Cardiac muscle cell (in vitro differentiated cells and primary cell): Measurements from ENCODE around the gene ARHGEF28. TPM values are rescaled to one million over a fixed set of nuclear protein-coding genes. Genes with fewer than 3 reads are reported as not detected.

Experiments used
- DNase-seq, 2 donors: peaks; one replicate each; pipeline versions ENCODE4 v3.0.0 to v3.0.0-alpha.2; 2010 to 2017; ENCODE audit warnings: low read depth in 1 of 2, low spot score in 1 of 2
- H3K27ac ChIP-seq: fragments of 200-600 bp; sonication (generic); 2 replicates; pipeline ENCODE4 v1.5.1; 2016
- H3K27me3 ChIP-seq: fragments of 200-600 bp; sonication (generic); 2 replicates; pipeline ENCODE4 v1.6.0; 2016; ENCODE audit warnings: control low read depth
- H3K36me3 ChIP-seq: fragments of 200-600 bp; sonication (generic); 2 replicates; pipeline ENCODE4 v1.5.1; 2016; ENCODE audit warnings: control low read depth
- H3K4me1 ChIP-seq: fragments of 200-600 bp; sonication (generic); 2 replicates; pipeline ENCODE4 v1.8.1; 2017; ENCODE audit warnings: low read depth, mild to moderate bottlenecking, mixed run types
- H3K4me3 ChIP-seq: fragments of 200-600 bp; sonication (generic); 2 replicates; pipeline ENCODE4 v1.5.1; 2016; ENCODE audit warnings: mild to moderate bottlenecking
- H3K9me3 ChIP-seq: fragments of 200-600 bp; sonication (generic); 2 replicates; pipeline ENCODE4 v1.5.1; 2017; ENCODE audit warnings: low read depth, mild to moderate bottlenecking, control low read depth
- polyA plus RNA-seq: library from polyadenylated mRNA; unstranded; fragments of >200 nt; fragmentation: Nextera tagmentation; extraction: Ambion mirVana; gene quantifications from 2 replicates; pipeline ENCODE4 v1.2.1, GENCODE V29; 2016
- total RNA-seq: library from RNA; depleted of rRNA; stranded (reverse); fragments of >200 nt; gene quantifications from 2 replicates; pipeline ENCODE4 v1.2.3, GENCODE V29; 2016
- TF ChIP-seq, protein P1 (sequence below): IDR thresholded peaks from 2 replicates; pipeline ENCODE4 v1.5.1; 2012; ENCODE audit warnings: low read depth, mild to moderate bottlenecking, low read length

ARHGEF28 gene
- total and polyA plus RNA-seq, 2 experiments from 2014 or later = 0.30 TPM; not detected in 1

DNA sequence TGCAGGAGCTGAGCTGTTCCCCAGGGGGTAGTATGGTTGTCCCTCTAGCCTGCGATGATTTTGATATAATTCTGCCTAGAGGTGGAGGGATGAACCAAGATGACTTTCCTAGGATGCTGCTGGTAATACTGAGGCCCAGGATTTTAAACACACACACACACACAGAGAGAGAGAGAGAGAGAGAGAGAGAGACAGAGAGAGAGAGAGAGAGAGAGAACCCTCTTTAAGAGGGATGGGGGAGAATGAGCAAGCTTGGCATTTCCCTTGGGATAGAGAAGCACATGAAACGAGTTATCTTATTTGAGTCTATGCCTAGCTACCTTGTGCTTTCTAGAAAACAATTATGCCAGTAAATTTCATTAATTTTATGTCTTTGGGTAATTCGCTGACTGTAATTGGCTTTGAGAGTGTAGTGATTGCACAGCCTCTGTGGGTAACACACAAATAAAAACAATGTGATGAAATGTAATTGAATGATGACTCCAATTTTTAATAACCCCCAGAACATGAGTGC lies 338.4 kb downstream of the ARHGEF28 start:
- Histone ChIP-seq H3K27ac (no peak overlapping the region), H3K36me3 (no peaks in the 10 kb centered on the region), H3K4me3 (no peak overlapping the region), H3K9me3 (no peaks in the 10 kb centered on the region), H3K4me1 (no peaks in the 10 kb centered on the region), H3K27me3 (no peaks in the 10 kb centered on the region)
- no peak for DNase-seq
- TF ChIP-seq, protein P1, sequence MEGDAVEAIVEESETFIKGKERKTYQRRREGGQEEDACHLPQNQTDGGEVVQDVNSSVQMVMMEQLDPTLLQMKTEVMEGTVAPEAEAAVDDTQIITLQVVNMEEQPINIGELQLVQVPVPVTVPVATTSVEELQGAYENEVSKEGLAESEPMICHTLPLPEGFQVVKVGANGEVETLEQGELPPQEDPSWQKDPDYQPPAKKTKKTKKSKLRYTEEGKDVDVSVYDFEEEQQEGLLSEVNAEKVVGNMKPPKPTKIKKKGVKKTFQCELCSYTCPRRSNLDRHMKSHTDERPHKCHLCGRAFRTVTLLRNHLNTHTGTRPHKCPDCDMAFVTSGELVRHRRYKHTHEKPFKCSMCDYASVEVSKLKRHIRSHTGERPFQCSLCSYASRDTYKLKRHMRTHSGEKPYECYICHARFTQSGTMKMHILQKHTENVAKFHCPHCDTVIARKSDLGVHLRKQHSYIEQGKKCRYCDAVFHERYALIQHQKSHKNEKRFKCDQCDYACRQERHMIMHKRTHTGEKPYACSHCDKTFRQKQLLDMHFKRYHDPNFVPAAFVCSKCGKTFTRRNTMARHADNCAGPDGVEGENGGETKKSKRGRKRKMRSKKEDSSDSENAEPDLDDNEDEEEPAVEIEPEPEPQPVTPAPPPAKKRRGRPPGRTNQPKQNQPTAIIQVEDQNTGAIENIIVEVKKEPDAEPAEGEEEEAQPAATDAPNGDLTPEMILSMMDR = no peak

DNA sequence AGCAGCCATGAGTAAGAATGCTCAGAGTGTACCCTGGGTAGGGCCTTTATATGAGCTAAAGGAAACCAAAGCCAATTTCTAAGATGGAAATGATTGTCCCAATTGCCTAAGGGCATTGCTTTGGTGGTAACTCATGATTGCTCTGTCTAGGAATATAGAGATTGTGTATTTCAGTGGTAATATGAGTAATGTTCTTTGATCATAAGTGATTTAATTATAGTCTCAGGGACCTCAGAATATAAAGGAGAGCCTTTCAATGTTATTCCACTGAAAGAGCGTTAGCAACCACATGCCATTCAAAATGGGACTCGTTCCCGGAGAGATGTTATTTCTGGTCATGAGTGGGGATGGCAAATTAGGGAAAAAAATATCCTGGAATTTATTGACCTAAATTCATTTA lies 340.5 kb downstream of the ARHGEF28 start:
- DNase-seq = no peak
- Histone ChIP-seq H3K4me3 (no peak overlapping the region), H3K27ac (no peak overlapping the region), H3K4me1 (no peaks in the 10 kb centered on the region), H3K27me3 (no peaks in the 10 kb centered on the region), H3K36me3 (no peaks in the 10 kb centered on the region), H3K9me3 (no peaks in the 10 kb centered on the region)
- TF ChIP-seq, protein P1 = no peak

DNA sequence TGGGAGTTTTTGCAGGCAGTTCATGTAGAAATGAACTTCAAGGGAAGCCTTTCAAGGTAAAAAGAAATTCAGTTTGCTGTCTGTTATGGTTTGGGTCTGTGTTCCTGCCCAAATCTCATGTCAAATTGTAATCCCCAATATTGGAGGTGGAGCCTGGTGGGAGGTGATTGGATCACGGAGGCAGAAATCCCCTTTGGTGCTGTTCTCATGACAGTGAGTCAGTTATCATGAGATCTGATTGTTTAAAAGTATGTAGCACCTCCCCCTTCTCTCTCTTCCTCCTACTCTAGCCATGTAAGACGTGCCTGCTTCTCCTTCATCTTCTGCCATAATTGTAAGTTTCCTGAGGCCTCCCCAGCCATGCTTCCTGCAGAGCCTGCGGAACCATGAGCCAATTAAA lies 341.4 kb downstream of the ARHGEF28 start:
- DNase-seq = no peak
- Histone ChIP-seq H3K27me3 (no peaks in the 10 kb centered on the region), H3K27ac (no peak overlapping the region), H3K36me3 (no peaks in the 10 kb centered on the region), H3K4me1 (no peaks in the 10 kb centered on the region), H3K4me3 (no peak overlapping the region), H3K9me3 (no peaks in the 10 kb centered on the region)
- TF ChIP-seq, protein P1 = no peak

DNA sequence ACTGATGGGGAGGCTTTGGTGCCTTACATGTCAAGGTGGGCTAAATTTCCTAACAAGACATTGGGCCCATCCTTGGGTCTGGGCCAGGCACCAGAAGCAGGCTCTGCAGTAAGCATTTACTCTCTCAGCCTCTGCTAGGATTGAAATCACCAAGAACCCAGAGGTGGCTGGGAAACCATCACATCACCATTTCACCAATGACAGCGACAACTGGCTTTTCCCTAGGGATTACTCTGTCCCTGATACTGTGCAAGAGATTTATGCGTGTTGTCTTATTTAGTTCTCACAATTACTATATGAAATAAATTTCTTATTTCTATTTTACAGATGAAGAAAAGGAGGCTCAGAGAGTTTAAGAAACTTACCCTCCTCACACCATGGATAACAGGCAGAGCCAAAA lies 342.2 kb downstream of the ARHGEF28 start:
- no peak overlapping the region for H3K27ac ChIP-seq
- no peaks in the 10 kb centered on the region for H3K4me1 ChIP-seq
- TF ChIP-seq, protein P1 = no peak
- H3K36me3 ChIP-seq = no peaks in the 10 kb centered on the region
- H3K27me3 ChIP-seq = no peaks in the 10 kb centered on the region
- no peak overlapping the region for H3K4me3 ChIP-seq
- DNase-seq = no peak
- no peaks in the 10 kb centered on the region for H3K9me3 ChIP-seq

DNA sequence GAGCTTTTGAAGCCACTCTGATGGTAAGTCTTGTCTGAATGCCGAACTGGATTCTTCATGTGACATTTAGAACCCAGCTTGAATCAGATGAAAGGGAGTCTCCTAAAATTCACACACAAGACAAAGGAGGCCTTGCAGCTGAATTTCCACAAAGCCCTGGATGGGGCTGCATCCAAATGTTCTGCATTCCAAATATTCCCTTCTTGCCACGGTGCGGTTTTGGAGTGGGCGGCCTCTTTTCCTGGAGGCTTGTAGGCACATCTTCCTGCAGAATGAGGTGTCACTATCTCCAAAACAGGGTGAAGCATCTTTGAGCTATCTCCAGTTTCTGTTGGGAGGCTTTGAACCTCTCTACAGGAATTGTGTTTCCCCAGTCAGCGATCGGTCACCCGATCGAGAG lies 342.7 kb downstream of the ARHGEF28 start:
- Histone ChIP-seq H3K4me1 (no peaks in the 10 kb centered on the region), H3K27ac (no peak overlapping the region), H3K27me3 (no peaks in the 10 kb centered on the region), H3K4me3 (no peak overlapping the region), H3K36me3 (no peaks in the 10 kb centered on the region), H3K9me3 (no peaks in the 10 kb centered on the region)
- DNase-seq = peak in 1 of 2 donors; percentile 69
- TF ChIP-seq, protein P1 = no peak
